ENCODE measurements around the gene CEP164. TPM values are rescaled to one million over a fixed set of nuclear protein-coding genes. Genes with fewer than 3 reads are reported as not detected.

The CEP164 gene
- total RNA-seq, 2 experiments from 2014 or later, result 33.0 to 36.7 TPM

DNA sequence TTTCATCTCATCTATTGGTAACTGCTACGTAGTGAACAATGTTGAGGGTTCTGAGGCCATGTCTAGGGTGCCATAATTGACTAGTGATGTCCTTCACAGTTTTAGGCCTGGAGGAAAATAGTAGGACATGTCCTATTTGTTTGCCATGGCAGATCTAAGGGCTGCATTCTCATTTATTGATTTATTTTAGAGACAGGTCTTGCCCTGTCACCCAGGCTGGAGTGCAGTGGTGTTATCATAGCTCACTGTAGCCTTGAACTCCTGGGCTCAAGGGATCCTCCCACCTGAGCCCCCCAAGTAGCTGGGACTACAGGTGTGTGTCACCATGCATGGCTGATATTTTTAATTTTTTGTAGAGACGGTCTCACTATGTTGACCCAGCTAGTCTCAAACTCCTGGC lies 5.2 kb downstream of the CEP164 start:
- ATAC-seq (ENCODE audit: poor library complexity) (no peak), DNase-seq (no peak)
- peaks cover 16% of the 10 kb centered on the region for H3K4me1 ChIP-seq (ENCODE audit: insufficient read depth, low read length)
- peaks cover 38% of the 10 kb centered on the region for H3K36me3 Mint-ChIP-seq (ENCODE audit: low read depth)
- no peaks in the 10 kb centered on the region for H3K27me3 ChIP-seq (ENCODE audit: control insufficient read depth in 1 of 2, insufficient read depth in 2 of 2, low read length in 2 of 2)
- H3K27ac Mint-ChIP-seq, result no peak overlapping the region
- H3K36me3 ChIP-seq (ENCODE audit: insufficient read depth, low read length), result peaks cover 13% of the 10 kb centered on the region
- H3K9me3 ChIP-seq (ENCODE audit: control insufficient read depth in 1 of 2, insufficient read depth in 1 of 2, low read length in 2 of 2), result no peaks in the 10 kb centered on the region
- ChIA-PET POLR2A (no interaction called here), CTCF (no interaction called here)
- peaks cover 20% of the 10 kb centered on the region for H3K4me1 Mint-ChIP-seq (ENCODE audit: low read depth)
- H3K27ac ChIP-seq (ENCODE audit: low read depth in 1 of 2, low read length in 2 of 2), result no peak overlapping the region
- H3K4me3 Mint-ChIP-seq, result peak overlapping the region; percentile 26
- intact Hi-C loops (cut with DNase I, micrococcal nuclease), result no loop called here
- TF ChIP-seq, protein P1, sequence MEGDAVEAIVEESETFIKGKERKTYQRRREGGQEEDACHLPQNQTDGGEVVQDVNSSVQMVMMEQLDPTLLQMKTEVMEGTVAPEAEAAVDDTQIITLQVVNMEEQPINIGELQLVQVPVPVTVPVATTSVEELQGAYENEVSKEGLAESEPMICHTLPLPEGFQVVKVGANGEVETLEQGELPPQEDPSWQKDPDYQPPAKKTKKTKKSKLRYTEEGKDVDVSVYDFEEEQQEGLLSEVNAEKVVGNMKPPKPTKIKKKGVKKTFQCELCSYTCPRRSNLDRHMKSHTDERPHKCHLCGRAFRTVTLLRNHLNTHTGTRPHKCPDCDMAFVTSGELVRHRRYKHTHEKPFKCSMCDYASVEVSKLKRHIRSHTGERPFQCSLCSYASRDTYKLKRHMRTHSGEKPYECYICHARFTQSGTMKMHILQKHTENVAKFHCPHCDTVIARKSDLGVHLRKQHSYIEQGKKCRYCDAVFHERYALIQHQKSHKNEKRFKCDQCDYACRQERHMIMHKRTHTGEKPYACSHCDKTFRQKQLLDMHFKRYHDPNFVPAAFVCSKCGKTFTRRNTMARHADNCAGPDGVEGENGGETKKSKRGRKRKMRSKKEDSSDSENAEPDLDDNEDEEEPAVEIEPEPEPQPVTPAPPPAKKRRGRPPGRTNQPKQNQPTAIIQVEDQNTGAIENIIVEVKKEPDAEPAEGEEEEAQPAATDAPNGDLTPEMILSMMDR (IDR thresholded peaks at IDR 0.05), result no peak
- no peak overlapping the region for H3K4me3 ChIP-seq (ENCODE audit: low read length)
- no peaks in the 10 kb centered on the region for H3K9me3 Mint-ChIP-seq
- no peaks in the 10 kb centered on the region for H3K27me3 Mint-ChIP-seq

DNA sequence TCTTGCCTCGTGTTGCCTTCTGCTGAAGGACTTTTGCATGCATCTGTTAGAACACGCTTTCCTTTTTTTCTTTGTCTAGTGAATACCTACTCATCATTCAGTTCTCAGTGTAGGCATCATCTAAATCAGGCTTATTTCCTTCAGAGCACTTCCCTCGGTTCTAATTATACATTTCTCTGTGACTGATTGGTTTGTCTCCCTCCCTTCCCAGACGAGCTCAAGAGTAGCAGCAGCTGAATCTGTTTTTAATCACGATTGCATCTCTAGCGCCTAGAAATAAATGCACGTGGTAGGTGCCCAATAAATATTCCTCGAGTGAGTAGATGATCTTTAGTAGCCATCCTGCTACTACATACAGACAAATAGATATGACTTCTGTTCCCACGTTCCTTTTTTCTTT lies 6.3 kb downstream of the CEP164 start:
- Histone ChIP-seq H3K36me3 (ENCODE audit: insufficient read depth, low read length) (peaks cover 14% of the 10 kb centered on the region), H3K4me1 (ENCODE audit: insufficient read depth, low read length) (peaks cover 6% of the 10 kb centered on the region), H3K9me3 (ENCODE audit: control insufficient read depth in 1 of 2, insufficient read depth in 1 of 2, low read length in 2 of 2) (no peaks in the 10 kb centered on the region), H3K4me3 (ENCODE audit: low read length) (no peak overlapping the region), H3K27me3 (ENCODE audit: control insufficient read depth in 1 of 2, insufficient read depth in 2 of 2, low read length in 2 of 2) (no peaks in the 10 kb centered on the region), H3K27ac (ENCODE audit: low read depth in 1 of 2, low read length in 2 of 2) (no peak overlapping the region)
- Mint-ChIP-seq H3K9me3 (no peaks in the 10 kb centered on the region), H3K27ac (no peak overlapping the region), H3K27me3 (no peaks in the 10 kb centered on the region), H3K4me1 (ENCODE audit: low read depth) (peaks cover 22% of the 10 kb centered on the region), H3K36me3 (ENCODE audit: low read depth) (peaks cover 48% of the 10 kb centered on the region), H3K4me3 (no peak overlapping the region)
- POLR2A ChIA-PET, result no interaction called here
- TF ChIP-seq, protein P1 (IDR thresholded peaks at IDR 0.05), result no peak
- DNase-seq, result no peak
- ATAC-seq (ENCODE audit: poor library complexity), result no peak
- CTCF ChIA-PET, result no interaction called here
- intact Hi-C loops (cut with DNase I, micrococcal nuclease), result no loop called here

DNA sequence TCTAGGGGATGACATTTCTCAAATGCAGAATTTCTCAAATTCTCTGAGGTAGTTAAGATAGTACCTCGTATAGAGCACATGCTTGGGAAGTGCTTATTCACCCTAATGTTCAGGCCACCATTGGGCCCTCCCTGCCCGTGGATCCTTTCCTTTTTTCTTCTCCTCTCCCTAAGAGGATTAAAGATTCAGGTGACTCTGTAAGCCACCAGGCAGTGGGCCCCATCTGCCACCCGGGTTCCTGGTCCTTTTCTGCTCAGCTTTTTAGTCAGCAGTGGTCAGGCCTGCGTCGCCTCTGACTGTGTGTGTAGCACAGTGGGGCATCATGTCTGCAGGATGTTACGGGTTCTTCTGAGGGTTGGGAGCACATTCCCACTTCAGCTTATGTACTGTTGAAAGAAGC lies 7.2 kb downstream of the CEP164 start:
- H3K4me1 Mint-ChIP-seq (ENCODE audit: low read depth), result peaks cover 22% of the 10 kb centered on the region
- ATAC-seq (ENCODE audit: poor library complexity) (no peak), DNase-seq (no peak)
- peaks cover 52% of the 10 kb centered on the region for H3K36me3 Mint-ChIP-seq (ENCODE audit: low read depth)
- peaks cover 22% of the 10 kb centered on the region for H3K36me3 ChIP-seq (ENCODE audit: insufficient read depth, low read length)
- no peaks in the 10 kb centered on the region for H3K27me3 Mint-ChIP-seq
- no peaks in the 10 kb centered on the region for H3K9me3 Mint-ChIP-seq
- no peak overlapping the region for H3K4me3 ChIP-seq (ENCODE audit: low read length)
- TF ChIP-seq, protein P1 (IDR thresholded peaks at IDR 0.05), result no peak
- H3K27ac ChIP-seq (ENCODE audit: low read depth in 1 of 2, low read length in 2 of 2), result no peak overlapping the region
- H3K4me1 ChIP-seq (ENCODE audit: insufficient read depth, low read length), result no peaks in the 10 kb centered on the region
- intact Hi-C loops (cut with DNase I, micrococcal nuclease), result no loop called here
- POLR2A ChIA-PET, result no interaction called here
- H3K27me3 ChIP-seq (ENCODE audit: control insufficient read depth in 1 of 2, insufficient read depth in 2 of 2, low read length in 2 of 2), result no peaks in the 10 kb centered on the region
- H3K4me3 Mint-ChIP-seq, result no peak overlapping the region
- H3K9me3 ChIP-seq (ENCODE audit: control insufficient read depth in 1 of 2, insufficient read depth in 1 of 2, low read length in 2 of 2), result no peaks in the 10 kb centered on the region
- H3K27ac Mint-ChIP-seq, result no peak overlapping the region
- CTCF ChIA-PET, result no interaction called here
